ENCODE results near the gene HARBI1.

- TF ChIP-seq EZH2phosphoT487 (IDR thresholded peaks at IDR 0.05) (no peak), CTCF (IDR thresholded peaks at IDR 0.05) (no peak), EZH2 (IDR thresholded peaks at IDR 0.05) (no peak)
Observed at GRCh38 chr11:46603704-46604308, 13.2 kb downstream of the HARBI1 start.

All from neural progenitor cell (in vitro differentiated cells).